HG02623 (cell line): ENCODE results near the gene ITPR2.
"Not testable (repeated sequence)": the region's sequence is repeated elsewhere in the genome, so short reads cannot be mapped to it uniquely, and the experiment has no call there.

Experiments used
- ATAC-seq: cut with Tn5 transposase; IDR thresholded peaks from one replicate; pipeline ENCODE4 v1.9.1; 2021; ENCODE audit warnings: moderate library complexity; ENCODE audit not compliant: unreplicated experiment

ITPR2 gene

GRCh38 chr12:26791301-26791791 lies 41.6 kb downstream of the ITPR2 start:
- ATAC-seq: no peak

GRCh38 chr12:26790645-26790994 lies 42.4 kb downstream of the ITPR2 start:
- ATAC-seq: no peak

DNA sequence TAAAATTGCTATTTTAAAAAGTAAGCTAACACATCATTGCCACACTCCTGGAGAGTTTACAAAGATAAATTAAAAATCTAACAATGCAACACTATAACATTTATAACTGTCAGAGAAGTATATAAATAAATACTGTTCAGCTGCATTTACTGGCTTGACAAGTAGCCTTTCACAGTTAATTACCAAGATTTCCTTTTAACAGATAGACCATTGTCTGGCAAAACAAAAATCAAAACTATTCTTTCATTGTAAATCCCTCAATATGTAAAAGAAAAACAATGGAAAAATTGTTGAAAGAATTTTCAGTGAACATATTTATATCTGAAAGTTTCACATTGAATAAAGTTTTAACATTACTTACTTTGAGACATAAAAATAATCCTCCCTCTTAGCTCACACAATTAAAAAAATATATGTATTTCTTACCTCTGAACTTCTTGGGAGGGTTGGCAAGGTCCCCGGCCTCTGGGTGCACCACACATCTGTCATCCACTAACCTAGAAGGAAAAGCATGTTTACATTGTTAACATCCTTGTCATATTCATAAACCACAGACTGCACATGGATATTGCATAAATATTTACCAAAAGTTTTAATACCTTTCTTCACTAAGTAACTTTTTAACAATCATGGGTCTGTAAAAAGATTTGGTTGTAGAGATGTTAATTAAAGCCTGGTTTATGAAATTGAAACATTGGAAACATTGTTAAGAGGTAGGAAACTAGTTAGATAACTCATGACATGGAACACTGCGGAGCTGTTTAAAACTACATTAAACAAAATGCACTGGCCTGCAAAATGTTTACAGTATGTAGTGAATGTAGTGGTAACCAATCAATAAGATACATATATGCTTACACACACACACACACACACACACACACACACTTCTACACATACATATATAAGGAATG lies 43.0 kb downstream of the ITPR2 start:
- ATAC-seq: no peak

- ATAC-seq: no peak
Observed at GRCh38 chr12:26786865-26787514, 46.0 kb downstream of the ITPR2 start.

DNA sequence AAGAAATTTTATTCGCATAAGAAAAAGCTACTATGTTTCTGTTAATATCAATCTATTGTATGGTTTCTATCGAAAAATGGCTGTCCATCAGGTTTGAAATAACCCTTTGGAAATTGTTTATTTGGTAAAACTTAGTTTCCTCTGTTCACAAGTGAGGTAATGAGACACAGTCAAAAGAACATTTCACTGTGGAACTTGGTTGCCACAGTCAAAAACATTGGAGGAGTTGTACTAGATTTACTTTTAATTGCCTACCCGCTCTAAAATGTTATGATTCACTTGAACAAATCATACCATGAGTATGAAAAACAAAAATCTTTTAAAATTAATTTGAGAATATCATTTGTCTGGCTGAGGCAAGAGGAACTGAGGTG lies 46.5 kb downstream of the ITPR2 start:
- ATAC-seq: no peak

- ATAC-seq: not testable (repeated sequence)
Observed at GRCh38 chr12:26783816-26784379, 49.1 kb downstream of the ITPR2 start.

GRCh38 chr12:26783131-26783526 lies 49.9 kb downstream of the ITPR2 start:
- ATAC-seq: no peak

GRCh38 chr12:26782372-26783130 lies 50.4 kb downstream of the ITPR2 start:
- ATAC-seq: no peak

DNA sequence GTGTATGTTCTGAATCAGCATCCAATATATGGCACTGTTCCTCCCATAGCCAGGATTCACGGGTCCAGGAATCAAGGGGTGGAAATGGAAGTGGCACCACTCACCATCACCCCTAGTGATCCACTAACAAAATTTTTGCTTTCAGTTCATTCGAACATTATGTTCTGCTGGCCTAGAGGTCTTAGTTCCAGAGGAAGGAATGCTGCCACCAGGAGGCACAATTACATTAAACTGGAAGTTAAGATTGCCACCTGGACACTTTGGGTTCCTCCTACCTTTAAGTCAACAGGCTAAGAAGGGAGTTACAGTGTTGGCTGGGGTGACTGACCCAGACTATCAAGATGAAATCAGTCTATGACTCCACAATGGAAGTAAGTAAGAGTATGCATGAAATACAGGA lies 52.3 kb downstream of the ITPR2 start:
- not testable (repeated sequence) for ATAC-seq

DNA sequence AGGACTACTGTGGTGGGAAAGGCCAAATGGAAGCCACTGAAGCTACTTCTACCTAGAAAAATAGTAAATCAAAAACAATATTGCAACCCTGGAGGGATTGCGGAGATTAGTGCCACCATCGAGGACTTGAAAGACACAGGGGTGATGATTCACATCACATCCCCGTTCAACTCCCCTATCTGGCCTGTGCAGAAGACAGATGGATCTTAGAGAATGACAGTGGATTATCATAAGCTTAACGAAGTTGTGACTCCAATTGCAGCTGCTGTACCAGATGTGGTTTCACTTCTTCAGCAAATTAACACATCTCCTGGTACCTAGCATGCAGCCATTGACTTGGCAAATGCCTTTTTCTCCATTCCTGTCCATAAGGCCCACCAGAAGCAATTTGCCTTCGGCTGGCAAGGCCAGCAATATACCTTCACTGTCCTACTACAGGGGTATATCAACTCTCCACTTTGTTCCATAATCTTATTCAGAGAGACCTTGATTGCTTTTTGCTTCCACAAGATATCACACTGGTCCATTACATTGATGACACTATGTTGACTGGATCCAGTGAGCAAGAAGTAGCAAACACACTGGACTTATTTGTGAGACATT lies 54.7 kb downstream of the ITPR2 start:
- not testable (repeated sequence) for ATAC-seq

DNA sequence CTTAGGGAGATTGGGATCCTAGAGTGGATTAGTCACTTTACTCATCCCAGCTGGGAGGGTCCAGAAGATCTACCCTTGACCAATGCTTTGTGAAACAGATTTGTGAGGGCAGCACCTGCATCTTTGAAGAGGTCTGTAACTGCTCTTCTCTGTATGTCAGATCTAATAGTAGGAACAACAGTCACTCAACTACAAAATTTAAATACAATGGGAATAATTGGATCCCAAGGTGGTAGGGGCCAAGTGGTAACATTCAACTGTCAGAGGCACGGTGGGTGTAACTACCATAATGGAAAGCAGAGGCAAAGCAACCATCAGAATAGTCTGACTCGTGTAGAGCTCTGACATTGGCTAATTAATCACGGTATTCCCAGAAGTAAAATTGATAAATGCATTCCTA lies 55.8 kb downstream of the ITPR2 start:
- ATAC-seq: no peak

DNA sequence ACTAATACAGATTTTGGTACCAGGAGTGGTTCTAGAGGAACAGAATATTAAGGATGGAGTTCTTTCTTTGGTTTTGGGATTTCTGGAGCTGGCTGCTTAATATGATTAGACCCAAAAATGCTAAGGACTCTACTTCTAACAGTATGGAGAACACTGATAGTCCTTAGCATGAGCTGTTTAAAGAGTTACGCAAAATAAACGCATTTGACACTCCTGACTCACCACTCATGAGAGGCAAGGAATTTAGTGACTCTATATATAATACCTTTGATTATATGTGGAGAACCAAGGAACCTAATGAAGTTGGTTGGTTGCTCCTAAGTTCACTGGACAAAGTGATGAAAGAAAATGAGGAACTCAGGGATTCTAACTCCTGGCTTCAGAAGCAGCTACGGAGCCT lies 57.0 kb downstream of the ITPR2 start:
- not testable (repeated sequence) for ATAC-seq

DNA sequence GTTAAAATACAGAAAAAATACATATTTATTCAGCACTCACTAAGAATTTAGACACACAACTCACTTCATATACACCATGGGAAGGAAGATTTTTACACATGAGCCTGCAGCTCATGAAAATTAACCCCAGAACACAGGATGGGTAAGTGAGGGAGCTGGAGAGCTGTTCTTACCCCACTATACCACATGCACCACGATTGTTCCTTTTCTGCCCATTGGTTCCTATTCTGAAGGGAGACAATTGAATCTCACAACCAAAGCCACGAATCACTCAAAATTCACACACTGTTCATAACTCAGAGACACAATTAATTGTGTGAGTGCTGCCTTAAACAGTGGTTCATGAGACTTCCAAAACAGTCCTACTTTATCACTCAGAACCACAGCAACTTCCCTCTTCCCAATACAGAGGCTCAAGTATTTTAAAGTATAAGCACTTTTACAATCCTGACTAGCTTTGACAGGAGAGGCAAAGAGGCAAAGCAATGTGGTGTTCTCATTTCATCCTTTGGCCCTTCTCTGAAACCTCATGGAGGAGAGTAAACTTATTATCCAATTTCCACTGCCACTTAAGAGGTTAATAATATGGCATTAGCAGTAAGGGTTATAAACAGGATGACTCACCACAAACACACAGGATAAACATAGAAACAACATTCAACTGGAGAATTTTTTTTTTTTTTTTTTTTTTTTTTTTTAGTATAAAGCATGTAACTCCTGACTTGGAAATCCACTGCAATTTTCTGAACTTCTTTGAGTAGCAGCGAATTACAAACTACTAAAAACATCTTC lies 59.5 kb downstream of the ITPR2 start:
- ATAC-seq: no peak

- ATAC-seq: no peak
Observed at GRCh38 chr12:26771861-26772260, 61.1 kb downstream of the ITPR2 start.

DNA sequence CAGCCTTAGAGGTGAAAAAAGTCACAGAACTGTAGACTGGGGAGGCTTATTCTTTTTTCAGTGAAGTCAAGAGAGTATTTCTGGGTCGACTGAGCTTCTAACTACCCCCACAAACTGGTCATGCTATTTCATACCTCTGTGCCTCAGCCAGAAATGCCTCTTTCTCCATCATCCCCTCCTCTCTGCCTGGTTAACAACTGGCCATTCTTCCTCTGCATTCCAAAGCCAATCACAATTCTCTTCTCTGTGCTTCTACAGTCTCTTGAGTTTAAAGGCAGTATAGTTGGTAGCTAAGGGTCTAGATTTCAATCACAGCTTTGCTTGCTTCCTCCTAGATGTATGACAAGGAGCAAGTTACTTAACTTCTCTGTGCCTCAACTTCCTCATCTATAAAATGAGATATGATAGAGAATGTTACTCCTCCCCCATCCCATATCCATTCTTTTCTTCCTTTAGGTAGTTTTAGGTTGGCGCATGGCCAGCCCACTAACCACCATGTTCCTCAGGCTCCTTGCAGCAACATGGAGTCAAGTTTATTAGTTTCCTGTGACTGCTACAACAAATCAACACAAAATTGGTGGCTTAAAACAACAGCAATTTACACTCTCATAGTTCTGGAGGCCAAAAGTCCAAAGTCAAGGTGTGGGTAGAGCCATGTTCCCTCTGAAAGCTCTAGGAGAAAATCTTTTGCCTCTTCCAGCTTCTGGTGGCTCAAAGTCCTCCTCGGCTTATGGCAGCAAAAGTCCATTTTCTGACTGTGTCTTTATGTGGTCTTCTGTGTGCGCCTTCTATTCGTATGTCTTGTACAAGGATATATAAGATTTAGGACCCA lies 62.5 kb downstream of the ITPR2 start:
- ATAC-seq: no peak

DNA sequence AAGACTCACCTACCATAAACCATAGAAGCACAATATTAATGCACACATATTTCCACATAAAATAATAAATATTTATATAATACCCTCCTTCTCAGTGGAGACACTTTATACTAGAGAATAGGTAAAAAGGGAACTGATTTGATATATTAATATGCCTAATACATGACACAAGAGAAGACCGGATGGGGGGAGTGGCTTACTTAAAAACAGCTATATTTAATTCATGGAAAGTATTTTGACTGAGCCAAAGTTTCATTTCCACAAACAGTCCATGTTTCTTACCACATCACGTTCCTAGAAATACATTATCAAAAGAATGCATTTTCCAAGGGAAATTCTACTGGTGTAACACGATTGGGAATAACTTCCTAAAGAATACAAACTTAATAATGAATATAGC lies 63.4 kb downstream of the ITPR2 start:
- no peak for ATAC-seq

GRCh38 chr12:26768611-26769603 lies 64.1 kb downstream of the ITPR2 start:
- ATAC-seq: no peak

DNA sequence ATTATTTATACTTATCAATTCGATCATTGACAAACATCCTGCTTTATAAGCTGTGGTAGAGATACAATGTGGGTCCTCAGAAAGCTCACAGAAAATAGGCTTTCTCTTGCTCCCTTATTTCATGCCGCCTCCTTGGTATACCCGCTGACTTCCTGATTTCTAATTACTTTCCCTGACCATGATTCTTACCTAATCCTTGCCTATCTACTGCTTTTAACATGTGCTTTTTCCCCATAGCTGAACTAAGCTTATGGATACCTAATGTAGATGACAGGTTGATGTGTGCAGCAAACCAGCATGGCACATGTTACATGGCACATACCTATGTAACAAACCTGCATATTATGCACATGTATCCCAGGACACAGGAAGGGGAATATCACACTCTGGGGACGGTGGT lies 65.1 kb downstream of the ITPR2 start:
- ATAC-seq: no peak
